ENCODE results near the gene CAMK2B.

GRCh38 chr7:44189286-44189992, 136.0 kb downstream of the CAMK2B start, which contains the start of gene GCK:
- TF ChIP-seq CEBPB (IDR thresholded peaks at IDR 0.05; ENCODE audit: low read depth) (no peak), EZH2 (IDR thresholded peaks at IDR 0.05) (no peak), ZNF274 (IDR thresholded peaks at IDR 0.05; ENCODE audit: low read depth, low read length) (no peak), POLR2A (IDR thresholded peaks at IDR 0.05; ENCODE audit: borderline replicate concordance, extremely low read depth, insufficient read depth, insufficient read length) (no peak), TCF7L2 (IDR thresholded peaks at IDR 0.05; ENCODE audit: borderline replicate concordance, extremely low read depth, insufficient read depth, insufficient read length) (no peak), POLR2AphosphoS5 (IDR thresholded peaks at IDR 0.05; ENCODE audit: low read depth, low read length) (no peak), RAD21 (IDR thresholded peaks at IDR 0.05; ENCODE audit: low read depth) (no peak), JUND (IDR thresholded peaks at IDR 0.05) (no peak), SIN3A (IDR thresholded peaks at IDR 0.05; ENCODE audit: low read depth) (no peak)
- TF ChIP-seq, protein P1, sequence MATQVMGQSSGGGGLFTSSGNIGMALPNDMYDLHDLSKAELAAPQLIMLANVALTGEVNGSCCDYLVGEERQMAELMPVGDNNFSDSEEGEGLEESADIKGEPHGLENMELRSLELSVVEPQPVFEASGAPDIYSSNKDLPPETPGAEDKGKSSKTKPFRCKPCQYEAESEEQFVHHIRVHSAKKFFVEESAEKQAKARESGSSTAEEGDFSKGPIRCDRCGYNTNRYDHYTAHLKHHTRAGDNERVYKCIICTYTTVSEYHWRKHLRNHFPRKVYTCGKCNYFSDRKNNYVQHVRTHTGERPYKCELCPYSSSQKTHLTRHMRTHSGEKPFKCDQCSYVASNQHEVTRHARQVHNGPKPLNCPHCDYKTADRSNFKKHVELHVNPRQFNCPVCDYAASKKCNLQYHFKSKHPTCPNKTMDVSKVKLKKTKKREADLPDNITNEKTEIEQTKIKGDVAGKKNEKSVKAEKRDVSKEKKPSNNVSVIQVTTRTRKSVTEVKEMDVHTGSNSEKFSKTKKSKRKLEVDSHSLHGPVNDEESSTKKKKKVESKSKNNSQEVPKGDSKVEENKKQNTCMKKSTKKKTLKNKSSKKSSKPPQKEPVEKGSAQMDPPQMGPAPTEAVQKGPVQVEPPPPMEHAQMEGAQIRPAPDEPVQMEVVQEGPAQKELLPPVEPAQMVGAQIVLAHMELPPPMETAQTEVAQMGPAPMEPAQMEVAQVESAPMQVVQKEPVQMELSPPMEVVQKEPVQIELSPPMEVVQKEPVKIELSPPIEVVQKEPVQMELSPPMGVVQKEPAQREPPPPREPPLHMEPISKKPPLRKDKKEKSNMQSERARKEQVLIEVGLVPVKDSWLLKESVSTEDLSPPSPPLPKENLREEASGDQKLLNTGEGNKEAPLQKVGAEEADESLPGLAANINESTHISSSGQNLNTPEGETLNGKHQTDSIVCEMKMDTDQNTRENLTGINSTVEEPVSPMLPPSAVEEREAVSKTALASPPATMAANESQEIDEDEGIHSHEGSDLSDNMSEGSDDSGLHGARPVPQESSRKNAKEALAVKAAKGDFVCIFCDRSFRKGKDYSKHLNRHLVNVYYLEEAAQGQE (IDR thresholded peaks at IDR 0.05; ENCODE audit: low read depth) = no peak
- TF ChIP-seq, protein P2, sequence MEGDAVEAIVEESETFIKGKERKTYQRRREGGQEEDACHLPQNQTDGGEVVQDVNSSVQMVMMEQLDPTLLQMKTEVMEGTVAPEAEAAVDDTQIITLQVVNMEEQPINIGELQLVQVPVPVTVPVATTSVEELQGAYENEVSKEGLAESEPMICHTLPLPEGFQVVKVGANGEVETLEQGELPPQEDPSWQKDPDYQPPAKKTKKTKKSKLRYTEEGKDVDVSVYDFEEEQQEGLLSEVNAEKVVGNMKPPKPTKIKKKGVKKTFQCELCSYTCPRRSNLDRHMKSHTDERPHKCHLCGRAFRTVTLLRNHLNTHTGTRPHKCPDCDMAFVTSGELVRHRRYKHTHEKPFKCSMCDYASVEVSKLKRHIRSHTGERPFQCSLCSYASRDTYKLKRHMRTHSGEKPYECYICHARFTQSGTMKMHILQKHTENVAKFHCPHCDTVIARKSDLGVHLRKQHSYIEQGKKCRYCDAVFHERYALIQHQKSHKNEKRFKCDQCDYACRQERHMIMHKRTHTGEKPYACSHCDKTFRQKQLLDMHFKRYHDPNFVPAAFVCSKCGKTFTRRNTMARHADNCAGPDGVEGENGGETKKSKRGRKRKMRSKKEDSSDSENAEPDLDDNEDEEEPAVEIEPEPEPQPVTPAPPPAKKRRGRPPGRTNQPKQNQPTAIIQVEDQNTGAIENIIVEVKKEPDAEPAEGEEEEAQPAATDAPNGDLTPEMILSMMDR (IDR thresholded peaks at IDR 0.05 in 2 of 3, conservative IDR thresholded peaks at IDR 0.05 in 1 of 3; ENCODE audit: borderline replicate concordance in 1 of 3, insufficient read depth in 1 of 3, low read depth in 2 of 3, low read length in 2 of 3) = no peak
- TF ChIP-seq, protein P3, sequence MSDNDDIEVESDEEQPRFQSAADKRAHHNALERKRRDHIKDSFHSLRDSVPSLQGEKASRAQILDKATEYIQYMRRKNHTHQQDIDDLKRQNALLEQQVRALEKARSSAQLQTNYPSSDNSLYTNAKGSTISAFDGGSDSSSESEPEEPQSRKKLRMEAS (IDR thresholded peaks at IDR 0.05) = no peak
